Aorta (tissue), 5 donors: ENCODE measurements around the gene FAM153A. TPM values are rescaled to one million over a fixed set of nuclear protein-coding genes. Genes with fewer than 3 reads are reported as not detected.
"Not testable (repeated sequence)": the region's sequence is repeated elsewhere in the genome, so short reads cannot be mapped to it uniquely, and the experiment has no call there.

Experiments
- ATAC-seq: fragments of 200-7000 bp; cut with Tn5 transposase; one replicate; pipeline ENCODE4 v1.9.1; 2022; ENCODE audit warnings: moderate library complexity; ENCODE audit not compliant: low FRiP score
- DNase-seq, 2 donors: peaks; one replicate each; pipeline ENCODE4 v3.0.0-alpha.2; 2020
- H3K27ac ChIP-seq, 2 donors: one replicate each; pipeline ENCODE4 v1.5.1; 2013; ENCODE audit warnings: low read length in 2 of 2, mild to moderate bottlenecking in 2 of 2, moderate library complexity in 2 of 2, control low read depth in 1 of 2, inconsistent platforms in 1 of 2, low read depth in 1 of 2
- H3K27me3 ChIP-seq, 2 donors: one replicate each; pipeline ENCODE4 v1.6.1; 2013; ENCODE audit warnings: control low read depth in 1 of 2, low read length in 1 of 2, mild to moderate bottlenecking in 1 of 2, moderate library complexity in 1 of 2; ENCODE audit not compliant: insufficient read depth in 2 of 2, control insufficient read depth in 1 of 2
- H3K36me3 ChIP-seq, 2 donors: one replicate each; pipeline ENCODE4 v1.6.1; 2013; ENCODE audit warnings: control low read depth in 1 of 2, low read length in 1 of 2, mild to moderate bottlenecking in 1 of 2; ENCODE audit not compliant: insufficient read depth in 2 of 2, control insufficient read depth in 1 of 2
- H3K4me1 ChIP-seq, 2 donors: one replicate each; pipeline ENCODE4 v1.6.1; 2013; ENCODE audit warnings: low read length in 2 of 2, control low read depth in 1 of 2, mild to moderate bottlenecking in 1 of 2, moderate library complexity in 1 of 2; ENCODE audit not compliant: insufficient read depth in 2 of 2, control insufficient read depth in 1 of 2
- H3K4me3 ChIP-seq, 2 donors: one replicate each; pipeline ENCODE4 v1.5.1; 2013; ENCODE audit warnings: low read length in 2 of 2, control low read depth in 1 of 2, mild to moderate bottlenecking in 1 of 2
- H3K9me3 ChIP-seq: one replicate; pipeline ENCODE4 v1.6.1; 2013; ENCODE audit warnings: mild to moderate bottlenecking, low read length; ENCODE audit not compliant: control insufficient read depth
- WGBS, 2 donors: extraction: QIAGEN DNeasy Blood & Tissue Kit; methylation state at CpG; one replicate each; pipeline ENCODE4 v1.1.7; 2013; 5-methylcytosine and 5-hydroxymethylcytosine counted together
- intact Hi-C, 2 donors: fragments of 100-400 bp; cut with DNase I; formaldehyde crosslinking; loops; one replicate each; pipeline versions ENCODE4 v1.14.2 to v1.15.0; 2022
- polyA plus RNA-seq, 2 donors: library from polyadenylated mRNA; stranded (reverse); fragments of 200-250 nt; gene quantifications; one replicate each; pipeline ENCODE4 v1.2.3, GENCODE V29; 2013
- total RNA-seq, 2 donors: library from RNA; stranded (reverse); fragmentation: NEBNext Ultra II Directional; extraction: Animal tissue kit (Norgen Biotek cat#: 25700); gene quantifications; one replicate each; pipeline ENCODE4 v1.2.1, GENCODE V29; 2021
- donor health status: healthy with polysubstance abuse.
- donor health status: Bipolar disorder and iron deficiency.
- donor health status: DM: no; HTN: no; CAD: no.
- donor health status: DM: no; HTN: no; CAD: no.
- donor health status: DM: yes; HTN: yes; CAD: no.

The FAM153A gene
- total and polyA plus RNA-seq, 4 donors = 0.13 to 1.0 TPM; not detected in 2

DNA sequence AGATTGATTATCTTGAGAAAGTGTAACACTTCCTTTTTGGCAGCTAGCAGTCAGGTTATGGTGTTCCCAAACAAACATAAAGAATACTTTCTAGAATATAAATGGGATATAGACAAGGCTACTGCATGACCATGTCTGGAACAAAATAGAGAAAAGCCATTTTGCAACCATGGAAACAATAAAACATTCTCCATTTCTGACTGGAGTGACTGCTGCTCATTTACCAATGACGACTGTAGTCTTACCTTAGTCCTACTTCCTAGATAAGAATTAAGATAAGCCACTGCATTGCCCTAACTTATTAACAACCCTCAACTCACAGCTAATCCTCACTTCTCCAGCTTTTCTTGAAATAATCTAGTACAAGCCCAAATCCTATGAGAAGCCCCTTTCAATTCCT, 100.8 kb downstream of the FAM153A start:
- H3K27ac ChIP-seq, H3K36me3 ChIP-seq, H3K9me3 ChIP-seq, H3K4me1 ChIP-seq, DNase-seq, H3K27me3 ChIP-seq, H3K4me3 ChIP-seq, ATAC-seq, intact Hi-C loops: not testable (repeated sequence)
- WGBS, 2 donors = 20% methylated on average over 1 of the region's 1 CpG

Other genes starting within 250 kb of the FAM153A start
- gene FAM193B, start 228.3 kb downstream of the FAM153A start, total RNA-seq = 100 to 1,000 TPM in 1 of 2 donors, 10 to 100 TPM in 1; 67.5 to 113 TPM
- 100 to 1,000 TPM in 1 of 2 donors, 10 to 100 TPM in 1; 49.5 to 533 TPM for gene FAM193B, start 228.3 kb downstream of the FAM153A start, polyA plus RNA-seq
- 100 to 1,000 TPM; 119 to 137 TPM for gene TMED9, start 190.7 kb downstream of the FAM153A start, total RNA-seq
- gene TMED9, start 190.7 kb downstream of the FAM153A start, polyA plus RNA-seq = 100 to 1,000 TPM; 110 to 124 TPM
- gene B4GALT7, start 182.8 kb downstream of the FAM153A start, total RNA-seq = 10 to 100 TPM; 18.9 to 22.6 TPM
- gene B4GALT7, start 182.8 kb downstream of the FAM153A start, polyA plus RNA-seq = 10 to 100 TPM; 19.0 to 36.8 TPM
- not detected for gene PROP1, start 213.3 kb upstream of the FAM153A start, total RNA-seq
- not detected for gene PROP1, start 213.3 kb upstream of the FAM153A start, polyA plus RNA-seq